Inflammatory macrophage (primary cell): ENCODE data around the gene P2RX1.
A peak's percentile ranks its signal among the peaks of the same experiment; 100 is the strongest.

Experiments used
- DNase-seq, 2 donors: peaks; one replicate each; pipeline ENCODE4 v3.0.0-alpha.2; 2020 to 2022

The P2RX1 gene

DNA sequence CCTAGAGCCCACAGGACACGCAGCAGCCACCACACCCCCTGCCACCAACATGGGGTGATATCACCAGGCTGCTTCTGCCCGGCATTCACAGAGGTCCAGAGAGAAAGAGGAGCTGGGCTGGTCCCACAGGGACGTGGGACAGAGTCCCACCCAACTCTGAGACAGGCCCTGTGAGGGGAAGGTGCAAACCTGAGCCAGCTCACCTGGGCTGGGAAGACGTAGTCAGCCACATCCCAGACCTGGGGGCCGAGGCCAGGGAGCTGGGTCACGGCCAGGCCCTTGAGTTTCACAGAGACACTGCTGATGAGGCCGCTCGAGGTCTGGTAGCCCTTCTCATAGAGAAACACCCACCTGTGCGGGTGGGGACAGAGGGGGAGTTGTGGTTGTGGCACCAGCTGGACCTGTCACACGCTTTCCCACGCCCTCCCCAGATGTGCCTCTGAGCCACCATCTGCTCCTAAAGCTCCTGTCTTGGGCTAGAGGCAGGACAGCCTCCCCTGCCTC, 11.2 kb downstream of the P2RX1 start:
- DNase-seq: no peak

DNA sequence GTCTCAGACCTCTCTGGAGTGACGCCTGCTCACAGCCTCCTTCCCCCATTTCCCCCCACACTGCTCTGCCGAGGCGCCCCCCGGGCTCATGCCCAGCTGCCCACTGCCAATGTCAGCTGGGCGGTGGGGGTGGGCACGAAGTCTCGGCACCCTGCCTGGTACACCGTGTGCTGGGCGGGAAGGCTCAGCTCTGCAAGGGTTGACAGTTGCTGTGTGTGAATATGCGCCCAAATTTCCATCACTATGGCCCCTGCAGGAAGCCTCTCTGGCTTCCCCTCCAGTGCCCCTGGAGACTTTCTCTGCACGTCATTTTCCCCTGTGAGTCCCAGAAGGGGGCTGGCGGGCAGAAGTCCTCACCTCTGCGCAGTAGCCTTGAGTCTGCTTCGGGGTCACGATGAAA, 11.8 kb downstream of the P2RX1 start:
- no peak for DNase-seq

DNA sequence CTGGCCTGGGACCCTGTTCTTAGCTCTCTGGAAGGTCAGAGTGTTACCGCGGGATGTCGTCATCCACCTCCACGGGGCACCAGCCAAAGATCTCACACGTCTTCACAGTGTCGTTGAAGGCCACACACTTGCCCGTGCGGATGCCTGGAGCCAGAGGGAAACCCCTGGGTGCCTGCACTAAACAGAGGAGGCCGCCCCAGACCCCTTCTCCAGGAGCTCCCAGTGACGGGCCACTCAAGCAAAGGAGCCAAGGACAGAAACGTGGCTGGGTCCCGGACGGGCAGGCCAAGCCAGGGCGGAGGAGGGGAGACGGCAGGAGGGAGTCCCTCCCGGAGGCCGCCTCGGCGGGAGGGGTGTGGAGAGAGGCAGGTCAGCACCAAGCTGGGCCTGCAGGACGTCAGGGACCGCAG, 12.4 kb downstream of the P2RX1 start:
- DNase-seq: no peak

DNA sequence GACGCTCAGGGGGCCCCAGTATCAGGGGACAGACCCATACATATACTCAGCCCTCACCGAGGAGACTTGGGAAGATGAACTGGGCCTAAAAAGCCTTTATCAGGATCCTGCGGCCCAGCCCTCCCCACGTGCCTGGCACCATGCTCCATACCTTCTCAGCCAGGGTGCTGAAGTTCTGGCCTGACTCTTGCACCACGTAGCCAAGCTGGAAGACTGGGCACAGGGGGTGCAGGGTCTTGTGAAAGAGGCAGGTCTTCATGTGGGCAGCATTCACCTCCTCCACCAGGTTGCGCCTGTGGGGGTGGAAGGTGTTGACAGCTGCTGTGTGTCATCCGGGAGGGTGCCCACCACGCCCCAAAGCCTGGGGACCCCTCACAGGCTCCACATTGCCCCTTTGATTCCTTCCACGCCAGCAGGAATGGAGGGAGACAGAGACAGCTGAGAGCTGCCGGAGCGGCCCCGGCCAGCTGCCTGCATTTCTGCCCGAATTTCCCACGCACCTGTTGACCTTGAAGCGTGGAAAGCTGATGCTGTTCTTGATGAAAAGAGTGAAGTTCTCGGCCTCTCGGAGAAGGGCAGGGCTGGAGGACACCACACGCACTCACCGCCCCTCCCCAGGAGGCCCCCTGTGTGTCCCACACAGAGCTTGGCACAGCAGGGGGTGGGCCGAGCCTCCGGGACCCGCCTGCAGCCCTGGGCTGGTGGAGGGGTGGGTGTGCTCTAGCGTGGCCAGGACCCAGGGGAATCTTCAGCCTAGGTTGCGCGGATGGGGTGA, 13.0 kb downstream of the P2RX1 start:
- no peak for DNase-seq

DNA sequence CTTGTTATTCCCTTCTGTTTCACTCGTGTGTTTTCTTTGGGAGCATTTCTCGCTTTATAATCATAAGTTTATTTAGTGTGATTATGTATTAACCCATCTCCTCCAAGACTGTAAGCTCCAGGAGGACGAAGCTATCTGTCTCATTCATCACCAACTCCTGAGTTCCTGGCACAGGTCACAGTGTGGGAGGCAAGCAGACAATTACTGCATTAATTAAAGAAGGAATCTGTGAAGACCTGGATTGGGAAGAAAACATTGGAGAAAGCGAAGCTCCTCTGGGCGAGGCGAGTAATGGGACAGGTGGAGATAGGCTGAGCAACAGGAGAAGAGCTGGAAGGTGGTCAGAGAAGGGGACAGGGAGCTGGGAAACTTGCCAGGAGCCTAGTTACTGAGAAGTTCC, 15.6 kb downstream of the P2RX1 start:
- no peak for DNase-seq

DNA sequence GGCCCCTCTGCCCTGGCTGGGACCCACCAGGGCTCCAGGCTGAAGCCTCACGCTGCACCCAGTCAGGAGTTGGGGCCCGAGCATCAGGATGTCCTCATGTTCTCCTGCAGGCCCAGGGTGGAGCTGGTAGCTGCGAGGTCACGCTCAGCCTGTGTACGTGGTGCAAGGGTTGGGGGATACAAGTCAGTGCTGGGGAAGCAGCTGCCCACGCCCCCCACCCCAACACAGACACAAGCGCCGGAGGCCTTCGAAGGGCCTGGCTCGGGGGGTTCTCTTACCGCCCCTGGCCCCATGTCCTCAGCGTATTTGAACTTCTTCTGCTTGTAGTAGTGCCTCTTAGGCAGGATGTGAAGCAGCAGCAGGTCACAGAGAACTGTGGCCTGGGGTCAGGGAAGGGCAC, 18.5 kb downstream of the P2RX1 start:
- no peak for DNase-seq

DNA sequence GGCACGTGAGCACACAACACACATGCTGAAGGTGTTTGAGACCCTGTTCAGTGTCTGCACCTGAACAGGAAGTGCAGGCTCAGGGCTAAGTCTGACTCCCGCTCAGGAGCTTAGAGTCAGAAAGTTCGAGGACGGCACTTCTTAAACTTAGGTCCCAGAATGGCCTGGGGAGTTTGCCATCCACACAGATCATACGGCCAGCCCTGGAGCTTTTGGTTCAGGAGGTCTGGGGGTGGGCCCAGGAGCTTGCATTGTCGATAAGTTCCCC, 19.4 kb downstream of the P2RX1 start:
- no peak for DNase-seq

DNA sequence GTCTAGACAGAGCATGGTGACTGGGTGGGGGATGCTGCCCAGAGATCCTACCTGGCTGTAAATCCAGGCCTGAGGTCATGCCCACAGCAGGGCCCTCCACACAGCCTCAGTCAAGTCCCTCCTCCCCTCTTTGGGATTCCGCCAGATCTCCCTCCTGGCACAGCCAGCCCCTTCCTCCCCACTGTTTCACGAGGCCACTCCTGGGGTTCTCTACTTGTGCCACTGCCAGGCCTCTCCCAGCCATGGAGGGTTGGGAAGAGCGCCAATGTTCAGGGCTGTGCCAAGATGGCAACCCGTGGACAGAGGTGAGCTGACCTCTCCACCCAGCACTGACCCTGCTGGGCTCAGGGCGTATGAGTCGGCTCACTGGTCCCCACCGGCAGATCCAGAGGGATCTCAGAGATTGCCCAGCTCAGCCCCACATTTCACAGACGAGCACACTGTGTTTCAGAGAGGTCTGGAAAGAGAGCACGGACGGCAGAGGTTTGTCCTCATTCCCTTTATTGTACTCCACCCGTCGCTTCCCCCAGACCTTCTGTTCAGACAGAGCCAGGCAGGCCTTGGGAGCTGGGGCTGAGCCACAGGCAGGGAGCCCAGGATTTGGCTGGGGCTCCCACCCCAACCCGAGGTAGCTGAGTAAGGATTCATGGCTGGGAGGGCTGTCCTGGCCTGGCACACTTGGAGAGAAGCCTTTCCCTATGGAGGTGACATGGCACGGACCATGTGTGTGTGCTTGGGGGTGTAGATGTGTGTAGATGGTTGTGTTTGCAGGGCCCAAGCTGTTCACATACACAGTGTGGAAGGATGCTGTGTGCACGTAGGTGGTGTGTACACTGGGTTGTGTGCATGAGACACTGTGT, 19.9 kb downstream of the P2RX1 start:
- DNase-seq: no peak

DNA sequence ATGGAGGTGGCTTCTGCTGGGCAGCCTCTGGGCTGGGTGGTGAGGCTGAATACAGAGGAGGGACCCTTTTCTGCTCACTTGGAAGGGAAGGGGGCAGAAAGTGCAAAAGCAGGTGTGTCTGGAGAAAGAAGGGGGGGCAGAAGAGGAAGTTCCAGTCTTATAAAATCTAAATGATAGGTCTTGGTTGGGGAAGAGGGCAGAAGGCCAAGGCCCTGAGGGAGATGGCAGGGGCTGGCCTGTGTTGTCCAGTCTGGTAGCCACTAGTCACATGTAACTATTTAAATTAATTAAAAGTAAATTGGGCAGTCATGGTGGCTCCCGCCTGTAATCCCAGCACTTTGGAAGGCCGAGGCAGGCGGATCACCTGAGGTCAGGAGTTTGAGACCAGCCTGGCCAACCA, 20.9 kb downstream of the P2RX1 start:
- DNase-seq: no peak

DNA sequence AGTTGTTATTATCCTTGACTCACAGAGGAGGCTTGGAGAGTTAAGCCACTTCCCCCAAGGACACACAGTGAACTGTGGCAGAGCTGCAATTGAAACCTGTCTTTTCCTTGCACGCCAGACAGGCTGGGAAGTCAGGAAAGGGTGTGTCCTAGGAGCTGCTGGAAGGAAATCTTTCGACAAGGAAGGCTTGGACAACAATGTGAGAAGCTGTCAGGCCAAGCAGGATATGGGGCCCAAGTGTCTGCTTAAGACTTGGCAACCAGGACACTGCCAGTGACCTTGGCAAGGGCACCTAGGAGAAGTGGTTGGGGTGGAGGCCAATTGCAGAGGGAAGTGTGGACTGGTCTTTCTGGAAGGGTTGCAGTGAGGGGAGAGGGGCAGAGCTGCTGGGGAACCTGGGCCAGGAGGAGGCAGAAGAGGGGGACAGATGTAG, 21.3 kb downstream of the P2RX1 start:
- peak; percentile 45 to 64 for DNase-seq

DNA sequence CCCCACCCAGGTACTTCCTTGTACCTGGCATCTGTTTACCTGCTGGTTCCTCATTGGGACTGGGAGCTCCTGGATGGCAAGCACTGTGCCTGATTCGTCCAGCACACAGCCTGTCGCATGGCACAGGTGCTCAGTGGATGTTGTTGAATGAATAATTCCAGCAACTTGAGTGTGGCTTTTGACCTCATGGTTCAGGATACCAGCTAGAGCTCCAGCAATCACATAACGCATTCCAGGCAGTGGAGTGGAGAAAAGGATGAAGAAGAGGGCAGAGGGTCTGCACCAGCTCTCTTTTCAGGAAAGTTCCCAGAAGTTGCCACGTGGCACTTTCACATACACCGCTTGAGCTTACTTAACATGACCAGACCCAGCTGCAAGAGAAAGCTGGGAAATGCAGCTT, 22.1 kb downstream of the P2RX1 start:
- no peak for DNase-seq

DNA sequence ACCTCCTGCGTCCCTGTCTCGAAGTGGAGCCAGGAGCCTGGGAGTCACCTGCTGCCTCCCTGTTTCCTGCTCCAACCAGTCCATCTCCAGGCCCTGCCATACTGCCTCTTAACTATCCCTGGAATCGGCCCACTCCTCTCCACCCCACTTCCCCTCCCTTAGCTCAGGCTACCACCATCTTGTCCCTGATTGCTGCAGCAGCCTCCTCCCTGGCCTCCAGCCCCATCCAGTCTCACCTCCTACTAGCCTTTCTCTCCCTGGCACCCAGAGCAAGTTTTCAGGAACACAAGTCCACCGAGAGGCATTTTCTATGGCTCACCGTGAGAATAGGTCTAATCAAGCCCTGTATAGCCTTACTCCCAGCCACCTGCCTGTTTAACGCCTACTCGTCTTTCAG, 22.5 kb downstream of the P2RX1 start:
- no peak for DNase-seq

DNA sequence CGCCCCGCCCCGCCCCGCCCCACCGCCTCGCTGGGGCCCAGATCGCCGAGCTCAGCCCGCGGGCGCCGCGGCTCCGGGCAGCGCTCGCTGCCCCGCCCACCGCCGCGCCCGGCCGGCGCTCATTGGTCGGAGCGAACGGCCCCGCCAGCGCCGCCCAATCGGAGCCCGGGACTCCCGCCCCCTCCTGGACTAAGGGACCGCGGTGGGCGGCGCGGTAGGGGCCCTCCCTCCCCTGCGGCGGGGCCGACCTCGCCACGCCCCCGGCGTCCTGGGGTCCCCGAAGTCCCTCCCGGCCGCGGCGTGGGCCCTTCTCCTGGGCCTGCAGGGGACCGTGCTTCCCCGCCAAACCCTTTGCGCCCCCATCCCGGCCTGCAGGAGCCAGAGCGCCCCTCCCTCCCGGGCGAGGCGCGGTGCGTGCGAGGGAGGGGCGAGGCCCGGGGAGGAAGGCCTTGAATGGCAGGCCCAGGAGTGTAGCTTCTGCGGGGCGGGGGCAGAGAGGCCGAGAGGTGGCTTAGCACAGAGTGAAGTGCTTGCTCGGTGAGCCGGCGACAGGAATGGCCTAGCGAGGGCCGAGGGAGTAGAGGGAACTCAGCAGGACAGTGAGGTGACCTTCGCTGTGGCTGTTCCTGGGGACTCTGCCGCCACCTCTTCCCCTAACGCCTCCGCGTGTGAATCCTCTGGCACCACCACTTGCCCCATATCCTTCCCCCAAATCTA, 23.1 kb downstream of the P2RX1 start, which contains the start of gene CAMKK1:
CAMKK1 (minus strand) TSS at position 51 of the 717 bp plus-strand sequence. CDS start 7,366 bp downstream, outside the sequence.
- DNase-seq: peak; percentile 89 to 96

DNA sequence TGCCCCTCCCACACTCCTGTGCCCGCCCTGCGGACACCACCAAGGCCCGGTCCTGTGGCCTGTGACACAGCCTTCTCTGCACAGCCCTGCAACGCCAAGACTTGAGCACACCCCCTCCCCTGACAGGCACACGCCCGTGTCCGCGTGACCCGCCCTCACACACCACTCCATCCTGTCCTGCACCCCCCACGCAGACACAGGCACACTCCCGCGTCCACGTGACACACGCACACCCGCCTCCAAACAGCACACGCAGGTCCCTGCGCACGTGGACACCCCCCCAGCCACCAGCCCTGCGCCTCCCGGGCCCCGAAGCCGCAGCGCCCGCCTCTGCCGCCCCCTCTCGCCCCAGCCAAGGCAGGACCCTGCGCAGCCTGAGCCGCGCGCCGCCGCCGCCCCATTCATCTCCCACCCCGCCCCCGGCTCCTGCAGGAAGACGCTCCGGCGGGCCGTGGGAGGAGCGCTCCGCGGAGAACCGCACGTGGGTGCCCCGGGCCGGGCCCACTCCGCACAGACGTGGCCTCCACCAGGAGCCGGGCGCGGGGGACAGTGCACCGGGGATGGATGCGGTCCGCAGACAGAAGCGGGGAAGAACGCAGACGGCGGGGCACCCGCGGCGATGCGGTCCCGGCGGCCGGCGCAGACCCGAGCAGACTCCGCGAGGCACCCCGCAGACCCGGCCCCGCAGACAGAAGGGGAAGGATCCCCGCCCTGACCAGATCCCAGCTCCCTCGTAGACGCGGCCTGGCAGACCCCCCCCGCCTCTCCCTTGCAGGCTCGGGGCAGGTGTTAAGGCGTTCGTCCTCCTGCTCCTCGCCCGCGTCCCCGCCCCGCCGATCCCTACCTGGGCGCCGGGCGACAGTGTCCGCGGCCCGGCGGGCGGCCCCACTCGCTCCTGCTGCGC, 23.9 kb downstream of the P2RX1 start:
- DNase-seq: peak; percentile 95 to 97

DNA sequence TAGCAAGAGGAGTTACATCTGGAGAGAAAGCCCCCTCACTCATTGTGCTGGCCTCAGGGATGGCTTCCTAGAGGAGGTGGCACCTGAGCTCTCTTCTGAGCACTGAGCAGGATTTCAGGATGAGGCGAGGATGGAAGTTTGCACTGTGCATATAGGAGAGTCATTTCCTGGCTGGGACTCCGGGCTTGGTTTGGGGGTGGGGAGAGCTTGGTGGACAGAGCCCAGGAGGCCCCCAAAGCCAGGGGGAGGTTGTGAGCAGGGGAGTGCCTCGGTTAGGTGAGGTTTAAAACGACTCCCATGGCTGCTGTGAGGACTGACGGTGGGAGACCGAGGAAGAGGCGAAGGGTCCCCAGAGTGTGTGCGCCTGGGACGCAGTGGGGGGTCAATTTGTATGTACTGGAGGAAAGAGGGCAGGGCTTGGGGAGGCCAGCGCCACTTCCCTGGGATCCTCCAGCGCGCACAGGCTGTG, 24.6 kb downstream of the P2RX1 start:
- DNase-seq: no peak

DNA sequence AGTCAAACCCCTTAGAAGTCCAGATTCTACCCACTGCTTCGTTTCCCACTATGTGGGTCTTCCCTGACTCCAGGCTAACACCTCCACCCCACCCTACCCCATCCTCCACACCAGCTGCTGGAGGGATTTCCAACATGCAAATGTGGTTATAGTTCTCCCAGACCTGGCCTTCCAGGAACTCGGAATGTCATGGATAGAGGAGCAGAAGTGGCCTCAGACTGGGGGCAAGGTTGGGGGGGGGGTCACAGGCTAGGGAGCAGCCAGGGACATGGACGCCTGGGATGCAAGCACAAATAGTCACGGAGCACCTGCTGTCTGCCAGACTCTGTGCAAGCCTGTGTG, 25.4 kb downstream of the P2RX1 start:
- DNase-seq: no peak

DNA sequence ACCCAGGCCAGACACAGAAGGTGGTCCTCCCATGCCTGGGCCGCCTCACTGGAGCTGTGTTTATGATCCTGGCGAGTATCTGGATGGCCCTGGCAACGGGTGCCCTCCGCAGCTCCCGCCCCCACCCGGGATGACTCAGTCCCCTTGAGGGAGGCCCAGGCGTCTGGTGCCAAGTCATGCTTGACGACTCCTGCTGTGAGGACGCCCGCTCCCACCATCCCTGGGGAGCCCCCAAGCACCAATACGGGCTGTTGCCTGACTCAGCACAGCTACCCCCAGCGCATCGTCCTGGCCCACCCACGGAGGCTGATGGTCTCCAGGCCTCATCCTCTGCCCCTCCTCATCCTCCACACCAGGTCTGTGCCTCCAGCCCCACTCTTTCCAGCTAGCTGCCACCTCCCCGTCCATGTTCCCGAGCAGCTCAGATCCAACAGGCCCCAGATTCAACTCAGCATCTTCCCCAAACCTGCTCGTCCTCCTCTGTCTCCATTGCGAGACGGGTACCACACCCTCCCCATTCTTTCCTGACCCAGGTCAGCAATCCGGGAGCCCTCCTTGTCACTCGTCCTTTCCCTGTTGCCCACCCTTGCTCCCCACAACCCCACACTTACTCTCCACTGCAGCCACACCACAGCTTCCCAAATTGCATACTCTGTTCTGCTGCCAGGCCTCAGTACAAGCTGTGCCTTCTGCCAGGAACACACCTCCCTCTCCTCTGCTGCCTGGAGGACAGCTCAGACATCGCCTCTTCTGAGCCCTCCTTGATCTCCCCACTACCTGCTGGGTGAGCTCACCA, 26.0 kb downstream of the P2RX1 start:
- peak; percentile 43 to 65 for DNase-seq

DNA sequence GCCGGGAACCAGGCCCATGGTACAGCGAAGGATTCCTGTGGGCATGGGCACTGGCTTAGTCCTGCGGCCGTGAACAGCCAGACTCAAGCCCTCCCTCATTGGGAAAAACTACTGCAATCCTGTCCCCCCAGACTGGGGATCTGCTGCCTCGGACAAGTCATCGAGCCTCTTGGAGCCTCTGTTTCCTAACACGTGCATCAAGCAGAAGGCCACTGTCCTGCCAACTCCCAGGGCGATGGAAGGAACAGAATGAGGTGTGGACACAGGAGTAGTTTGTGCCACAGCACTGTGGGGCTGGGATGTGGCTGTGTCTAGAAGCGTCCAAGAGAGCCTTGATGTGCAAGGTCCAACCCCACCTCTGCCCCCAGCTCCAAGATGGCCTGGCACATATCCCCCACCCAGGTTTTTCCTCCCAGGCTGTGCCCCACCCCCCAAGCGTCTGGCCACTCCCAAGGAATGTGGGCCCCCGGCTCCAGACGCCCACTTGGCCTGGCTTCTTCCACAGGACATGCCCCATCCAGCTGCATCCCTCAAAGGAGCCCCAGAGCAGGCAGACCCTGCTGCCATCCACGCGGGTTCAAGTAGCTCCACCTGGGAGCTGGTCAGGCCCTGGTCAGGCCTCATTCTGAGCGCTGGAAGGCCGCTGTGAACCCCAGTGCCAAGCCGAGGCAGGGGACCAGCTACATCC, 26.8 kb downstream of the P2RX1 start:
- no peak for DNase-seq

DNA sequence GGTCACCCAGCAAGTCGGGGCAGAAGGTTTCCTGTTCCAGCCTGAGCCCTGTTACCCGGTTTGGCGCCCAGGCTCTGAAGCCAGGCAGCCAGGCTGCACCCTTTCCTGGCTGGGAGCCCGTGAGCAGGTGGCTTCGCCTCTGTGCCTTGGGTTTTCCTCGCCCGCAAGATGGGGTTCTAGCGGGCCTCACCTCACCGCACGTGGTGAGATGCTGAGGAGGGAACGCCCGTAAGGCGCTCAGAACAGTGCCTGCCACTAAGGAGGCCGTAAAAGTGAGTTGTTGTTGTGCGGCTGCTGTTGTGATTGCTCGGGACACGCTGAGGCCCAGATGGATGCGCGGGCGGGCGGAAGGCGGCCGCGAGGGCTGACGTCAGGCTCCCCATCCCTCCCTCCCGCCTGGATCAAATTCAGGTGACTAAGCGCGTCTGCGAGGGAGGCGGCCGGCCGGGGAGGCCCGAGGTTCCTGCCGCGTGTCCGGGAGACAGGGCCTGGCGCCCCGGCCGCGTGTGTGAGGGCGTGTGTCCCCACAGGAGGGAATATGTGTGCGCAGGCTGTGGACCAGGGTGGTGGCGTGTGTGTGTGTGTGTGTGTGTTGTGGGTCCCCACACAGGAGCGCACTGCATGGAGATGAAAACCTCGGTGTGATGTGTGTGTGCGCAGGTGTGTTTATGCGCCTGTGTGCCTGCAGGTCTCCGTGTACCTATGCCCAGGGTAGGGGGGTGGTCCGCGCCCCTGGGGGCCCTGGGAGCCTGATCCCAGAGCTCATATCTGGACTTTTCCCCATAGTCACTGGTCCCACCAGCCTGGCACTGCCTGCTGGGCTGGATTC, 27.7 kb downstream of the P2RX1 start:
- DNase-seq: peak in 1 of 2 donors; percentile 25

DNA sequence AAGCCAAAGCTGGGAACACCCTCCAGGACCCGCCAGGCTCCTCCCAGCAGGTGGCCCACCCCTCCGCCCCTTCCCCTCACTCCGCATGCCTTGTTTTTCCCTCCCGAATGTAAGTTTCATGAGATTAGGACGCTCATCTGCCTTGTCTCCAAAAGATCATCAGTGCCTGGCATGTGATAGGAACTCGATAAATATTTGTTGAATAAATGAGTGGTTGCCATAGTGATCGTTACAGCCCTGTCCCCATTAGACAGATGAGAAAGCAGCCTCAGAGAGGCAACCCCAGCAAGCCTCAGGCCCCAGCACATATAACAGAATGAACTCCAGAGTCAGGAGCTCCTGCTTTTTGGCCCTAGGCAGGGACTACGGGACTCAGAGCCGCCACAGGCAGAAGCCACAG, 28.5 kb downstream of the P2RX1 start:
- no peak for DNase-seq
